GM12878 (cell line): Measurements from ENCODE around the gene RALGPS1.

Experiments
- CHD2 ChIP-seq: IDR thresholded peaks from 2 replicates; pipeline ENCODE4 v1.6.1; 2011; ENCODE audit warnings: low read depth, low read length, improper control_type of control experiment, borderline replicate concordance
- CHD4 ChIP-seq: fragments of 200-600 bp; sonication (generic); IDR thresholded peaks from 2 replicates; pipeline ENCODE4 v1.6.1; 2016; ENCODE audit warnings: mild to moderate bottlenecking
- CTCF ChIP-seq, 3 experiments: IDR thresholded peaks in 2 of 3; conservative IDR thresholded peaks in 1 of 3; 2 replicates each; pipeline ENCODE4 v1.5.1; 2011; ENCODE audit warnings: low read depth in 3 of 3, low read length in 3 of 3, mild to moderate bottlenecking in 3 of 3, control low read depth in 2 of 3, moderate library complexity in 2 of 3, inconsistent platforms in 1 of 3, mixed read lengths in 1 of 3; ENCODE audit not compliant: control insufficient read depth in 2 of 3, insufficient read depth in 1 of 3; ENCODE audit errors: extremely low read depth in 1 of 3
- POLR2A ChIP-seq: IDR thresholded peaks from 2 replicates; pipeline ENCODE4 v1.6.1; 2011; ENCODE audit warnings: low read depth, mild to moderate bottlenecking, low read length
- PRDM15 ChIP-seq: fragments of 450-650 bp; formaldehyde crosslinking; IDR thresholded peaks from 2 replicates; pipeline ENCODE4 v1.4.0; 2020; ENCODE audit warnings: mild to moderate bottlenecking, moderate library complexity

GRCh38 chr9:127021664-127022363, 107.2 kb downstream of the RALGPS1 start:
- TF ChIP-seq POLR2A: no peak
- no peak for TF ChIP-seq CHD2
- TF ChIP-seq PRDM15: no peak
- no peak for TF ChIP-seq CTCF (IDR thresholded peaks at IDR 0.05 in 2 of 3, conservative IDR thresholded peaks at IDR 0.05 in 1 of 3; ENCODE audit: control insufficient read depth in 2 of 3, extremely low read depth in 1 of 3, insufficient read depth in 1 of 3, low read depth in 3 of 3, low read length in 3 of 3)
- TF ChIP-seq CHD4: no peak
